HepG2 (cell line): ENCODE data around the gene B4GALT1. TPM values are rescaled to one million over a fixed set of nuclear protein-coding genes. Genes with fewer than 3 reads are reported as not detected.

Experiments used
- ATAC-seq: fragments of 200-7000 bp; cut with Tn5 transposase; 3 replicates; pipeline ENCODE4 v1.9.1; 2020; ENCODE audit warnings: mild to moderate bottlenecking, moderate library complexity
- BruUV-seq: library from RNA; stranded (reverse); fragments of 400-500 nt; replicated peaks from 2 replicates; lab custom pipeline; 2021; lab: Mats Ljungman, UMichigan
- CTCF ChIA-PET: fragments of 300-600 bp; formaldehyde crosslinking; extraction: SDS; loops from one replicate; lab custom pipeline; 2021; ENCODE audit warnings: low total read pairs, inconsistent platforms, low intra/inter-chr PET ratio; lab: Yijun Ruan, JAX
- POLR2A ChIA-PET: fragments of 350-600 bp; sonication (Branson Sonifier 250); formaldehyde crosslinking; loops from one replicate; lab custom pipeline; 2020; ENCODE audit warnings: antibody characterized with exemption, inconsistent platforms; lab: Yijun Ruan, JAX
- DNase-seq: peaks from one replicate; pipeline ENCODE4 v3.0.0-alpha.2; 2015; ENCODE audit warnings: low spot score
- FAIRE-seq: peaks from 3 replicates; lab custom pipeline; 2011; peaks lifted over from hg19 to GRCh38; lab: Jason Lieb, UNC
- H2AFZ ChIP-seq: one replicate; pipeline ENCODE4 v1.6.1; 2011; ENCODE audit warnings: low read length, inconsistent platforms
- H3K27ac ChIP-seq: fragments of 300-600 bp; 3 replicates; pipeline ENCODE4 v1.8.0; 2011; ENCODE audit warnings: mixed run types, mild to moderate bottlenecking, mixed read lengths, low read length, inconsistent platforms; ENCODE audit not compliant: insufficient read depth; ENCODE audit errors: extremely low read length
- H3K27me3 ChIP-seq, 2 experiments: fragments of 200-600 bp in 1 of 2; 2 replicates in 1 of 2; 3 replicates in 1 of 2; pipeline versions ENCODE4 v1.6.0 to v1.8.0; 2011; ENCODE audit warnings: low read length in 2 of 2, mild to moderate bottlenecking in 2 of 2, moderate library complexity in 2 of 2, inconsistent platforms in 1 of 2; ENCODE audit not compliant: insufficient read depth in 2 of 2, control insufficient read depth in 1 of 2
- H3K36me3 ChIP-seq, 2 experiments: fragments of 200-600 bp in 1 of 2; replicated peaks in 1 of 2; 2 replicates in 1 of 2; 3 replicates in 1 of 2; pipeline versions ENCODE4 v1.5.1 to v1.8.0; 2011; ENCODE audit warnings: low read length in 2 of 2, inconsistent platforms in 1 of 2; ENCODE audit not compliant: insufficient read depth in 2 of 2, control insufficient read depth in 1 of 2
- H3K4me1 ChIP-seq: 2 replicates; pipeline ENCODE4 v1.5.1; 2012; ENCODE audit warnings: low read length, inconsistent platforms; ENCODE audit not compliant: insufficient read depth
- H3K4me2 ChIP-seq: 2 replicates; pipeline ENCODE4 v1.6.0; 2011; ENCODE audit warnings: low read depth, low read length, inconsistent platforms
- H3K4me3 ChIP-seq, 3 experiments: fragments of 200-600 bp in 1 of 3; sonication (generic), shearing (Covaris generic) in 1 of 3; replicated peaks in 1 of 3; 2 replicates each; pipeline ENCODE4 v1.5.1; 2011 to 2016; ENCODE audit warnings: low read length in 3 of 3, inconsistent platforms in 2 of 3, low read depth in 2 of 3, mild to moderate bottlenecking in 2 of 3, control low read depth in 1 of 3, mixed read lengths in 1 of 3; ENCODE audit not compliant: insufficient read depth in 1 of 3
- H3K79me2 ChIP-seq: one replicate; pipeline ENCODE4 v1.6.1; 2011; ENCODE audit warnings: low read length, inconsistent platforms; ENCODE audit not compliant: insufficient read depth
- H3K9ac ChIP-seq: 2 replicates; pipeline ENCODE4 v1.6.0; 2011; ENCODE audit warnings: mild to moderate bottlenecking, low read depth, low read length, inconsistent platforms; ENCODE audit not compliant: insufficient read depth
- H3K9me3 ChIP-seq: 2 replicates; pipeline ENCODE4 v1.5.1; 2012; ENCODE audit warnings: mild to moderate bottlenecking, low read length
- H4K20me1 ChIP-seq: 2 replicates; pipeline ENCODE4 v1.6.0; 2011; ENCODE audit warnings: inconsistent platforms, mild to moderate bottlenecking, low read length, moderate library complexity; ENCODE audit not compliant: insufficient read depth
- KAT8 ChIP-seq: IDR thresholded peaks from 2 replicates; pipeline ENCODE4 v1.6.1; 2016; ENCODE audit warnings: missing genetic modification reagents, missing compliant biosample characterization
- SIN3A ChIP-seq: IDR thresholded peaks from 2 replicates; pipeline ENCODE4 v1.6.1; 2011; ENCODE audit warnings: low read depth, mild to moderate bottlenecking, control low read depth, low read length, borderline replicate concordance
- SIX1 ChIP-seq: sonication (generic); formaldehyde crosslinking; IDR thresholded peaks from 2 replicates; pipeline ENCODE4 v1.4.0; 2020; ENCODE audit warnings: missing genetic modification reagents, borderline replicate concordance
- SOX6 ChIP-seq, 2 experiments: fragments of 450-650 bp in 1 of 2; sonication (generic) in 1 of 2; formaldehyde crosslinking in 1 of 2; IDR thresholded peaks; 2 replicates each; pipeline versions ENCODE4 v1.4.0 to v1.6.1; 2017 to 2020; ENCODE audit warnings: antibody characterized with exemption in 1 of 2, mild to moderate bottlenecking in 1 of 2, missing genetic modification reagents in 1 of 2
- THAP11 ChIP-seq: IDR thresholded peaks from 2 replicates; pipeline ENCODE4 v1.6.1; 2016; ENCODE audit warnings: missing biosample characterization, missing genetic modification reagents
- ZNF558 ChIP-seq: sonication (generic); formaldehyde crosslinking; IDR thresholded peaks from 2 replicates; pipeline ENCODE4 v1.9.0; 2022; ENCODE audit warnings: mild to moderate bottlenecking, missing genetic modification reagents, borderline replicate concordance
- ZNF644 ChIP-seq: IDR thresholded peaks from 2 replicates; pipeline ENCODE4 v1.6.1; 2016; ENCODE audit warnings: low read depth
- WGBS: methylation state at CpG from one replicate; pipeline ENCODE4 v1.1.6; 2017; ENCODE audit warnings: low lambda C conversion rate; 5-methylcytosine and 5-hydroxymethylcytosine counted together
- in situ Hi-C: cut with HindIII; loops from 2 replicates; pipeline ENCODE4 v1.10.0; 2017; ENCODE audit warnings: low pct_unique_long_range_greater_than_20kb; ENCODE audit not compliant: extremely low pct_ligation_motif_present
- intact Hi-C: fragments of 100-400 bp; cut with micrococcal nuclease; formaldehyde crosslinking; loops from one replicate; pipeline ENCODE4 v1.10.0; 2022; ENCODE audit not compliant: unreplicated experiment
- polyA plus RNA-seq, 8 experiments: library from polyadenylated mRNA; depleted of rRNA in 3 of 8; stranded (reverse) in 7 of 8; unstranded in 1 of 8; fragments of >200 nt; fragmentation: Illumina TruSeq in 4 of 8; extraction: Trizol in 4 of 8; gene quantifications; 2 replicates each; pipeline versions ENCODE4 v1.2.1 to v1.2.3, GENCODE V29; 2011 to 2016; ENCODE audit warnings: low read depth in 4 of 8, missing spikeins in 1 of 8, mixed read lengths in 1 of 8; ENCODE audit not compliant: insufficient read depth in 1 of 8
- total RNA-seq, 5 experiments: library from RNA; depleted of rRNA; stranded (reverse); fragments of >200 nt; fragmentation: Illumina TruSeq; extraction: Trizol; gene quantifications; 2 replicates each; pipeline ENCODE4 v1.2.3, GENCODE V29; 2016; ENCODE audit warnings: low read depth in 1 of 5
- TF ChIP-seq, protein P1 (sequence below): sonication (generic); formaldehyde crosslinking; IDR thresholded peaks from 2 replicates; pipeline ENCODE4 v1.9.0; 2021; ENCODE audit warnings: missing genetic modification reagents, mild to moderate bottlenecking, borderline replicate concordance
- TF ChIP-seq, protein P2 (sequence below): sonication (generic); formaldehyde crosslinking; IDR thresholded peaks from 2 replicates; pipeline ENCODE4 v1.4.0; 2020; ENCODE audit warnings: missing genetic modification reagents
- TF ChIP-seq, protein P3 (sequence below): sonication (generic); formaldehyde crosslinking; IDR thresholded peaks from 2 replicates; pipeline ENCODE4 v1.4.0; 2020; ENCODE audit warnings: missing genetic modification reagents, borderline replicate concordance
- TF ChIP-seq, protein P4 (sequence below): sonication (generic); formaldehyde crosslinking; IDR thresholded peaks from 2 replicates; pipeline ENCODE4 v1.4.0; 2020; ENCODE audit warnings: missing genetic modification reagents

B4GALT1 gene
- total and polyA plus RNA-seq, 2 of the 13 experiments (the other 11 are each of a cell fraction or from before 2014, with no cell fraction given): 15.7 to 33.5 TPM

DNA sequence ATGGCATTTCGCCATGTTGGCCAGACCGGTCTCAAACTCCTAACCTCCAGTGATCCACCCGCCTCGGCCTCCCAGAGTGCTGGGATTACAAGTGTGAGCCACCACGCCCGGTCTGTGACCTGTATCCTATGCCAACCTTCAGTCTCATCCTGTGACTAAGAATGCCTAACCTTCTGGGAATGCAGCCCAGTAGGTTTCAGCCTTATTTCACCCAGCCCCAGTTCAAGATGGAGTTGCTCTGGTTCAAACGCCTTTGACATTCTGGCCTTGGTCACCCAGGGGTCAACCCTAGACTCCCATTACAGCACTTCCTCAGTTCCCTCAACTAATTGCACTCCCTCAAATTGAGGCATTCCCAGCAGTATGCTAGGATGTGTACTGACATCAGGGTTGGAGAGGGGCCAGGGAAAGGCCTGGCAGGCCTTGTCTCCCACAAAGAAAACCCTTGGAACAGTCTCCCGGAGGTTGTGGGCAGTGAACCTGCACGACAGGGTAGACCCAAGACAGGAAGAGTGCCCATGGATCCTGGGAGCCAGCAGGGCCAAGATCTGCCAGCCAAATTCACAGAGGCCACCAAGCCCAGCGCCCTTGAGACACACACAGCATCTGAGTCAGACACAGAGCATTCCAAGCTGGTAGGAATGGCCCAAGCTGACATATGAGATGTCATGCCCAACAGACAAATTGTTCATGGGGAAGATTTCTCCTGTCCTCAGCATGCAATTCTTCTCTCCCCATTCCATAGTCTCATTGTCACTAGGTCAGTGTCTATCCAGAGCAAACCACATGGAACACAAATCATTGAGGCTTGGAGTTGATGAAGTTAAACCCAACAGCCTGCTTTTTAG is 65.8 kb downstream of the B4GALT1 start (continued):
- TF ChIP-seq SIX1 (CRISPR knock-in tag) (no peak), SOX6 (IDR thresholded peaks at IDR 0.05) (no peak), SOX6 (CRISPR knock-in tag; IDR thresholded peaks at IDR 0.05) (no peak)
- TF ChIP-seq, protein P1, sequence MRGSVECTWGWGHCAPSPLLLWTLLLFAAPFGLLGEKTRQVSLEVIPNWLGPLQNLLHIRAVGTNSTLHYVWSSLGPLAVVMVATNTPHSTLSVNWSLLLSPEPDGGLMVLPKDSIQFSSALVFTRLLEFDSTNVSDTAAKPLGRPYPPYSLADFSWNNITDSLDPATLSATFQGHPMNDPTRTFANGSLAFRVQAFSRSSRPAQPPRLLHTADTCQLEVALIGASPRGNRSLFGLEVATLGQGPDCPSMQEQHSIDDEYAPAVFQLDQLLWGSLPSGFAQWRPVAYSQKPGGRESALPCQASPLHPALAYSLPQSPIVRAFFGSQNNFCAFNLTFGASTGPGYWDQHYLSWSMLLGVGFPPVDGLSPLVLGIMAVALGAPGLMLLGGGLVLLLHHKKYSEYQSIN (CRISPR knock-in tag): no peak
- TF ChIP-seq, protein P2, sequence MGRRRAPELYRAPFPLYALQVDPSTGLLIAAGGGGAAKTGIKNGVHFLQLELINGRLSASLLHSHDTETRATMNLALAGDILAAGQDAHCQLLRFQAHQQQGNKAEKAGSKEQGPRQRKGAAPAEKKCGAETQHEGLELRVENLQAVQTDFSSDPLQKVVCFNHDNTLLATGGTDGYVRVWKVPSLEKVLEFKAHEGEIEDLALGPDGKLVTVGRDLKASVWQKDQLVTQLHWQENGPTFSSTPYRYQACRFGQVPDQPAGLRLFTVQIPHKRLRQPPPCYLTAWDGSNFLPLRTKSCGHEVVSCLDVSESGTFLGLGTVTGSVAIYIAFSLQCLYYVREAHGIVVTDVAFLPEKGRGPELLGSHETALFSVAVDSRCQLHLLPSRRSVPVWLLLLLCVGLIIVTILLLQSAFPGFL (CRISPR knock-in tag): no peak

DNA sequence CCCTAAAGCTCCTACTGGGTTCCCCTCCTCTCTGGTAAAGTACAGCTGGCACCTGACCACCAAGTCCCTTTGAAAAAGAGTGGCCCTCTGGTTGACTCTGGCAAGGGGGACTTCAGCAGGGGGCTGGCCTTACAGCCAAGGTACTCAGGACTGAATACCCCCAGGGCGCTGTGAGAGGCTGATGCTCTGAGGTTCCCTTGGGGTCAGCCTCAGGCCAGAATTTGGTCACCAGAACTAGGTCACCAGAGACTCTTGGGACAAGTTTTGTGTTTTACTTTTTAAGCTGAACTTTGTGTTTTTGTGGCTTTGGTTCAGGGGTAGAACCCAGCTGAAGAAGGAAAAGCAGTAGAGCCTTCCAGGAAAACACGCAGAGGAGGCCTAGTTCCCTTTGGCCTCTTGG is 67.4 kb downstream of the B4GALT1 start:
- peaks cover 15% of the 10 kb centered on the region; the same call in 1 of the 2 replicates for H3K4me1 ChIP-seq

More for the DNA sequence above, 67.4 kb downstream of the B4GALT1 start:
- DNase-seq (no peak), ATAC-seq (no peak)
- ChIA-PET POLR2A (no interaction called here), CTCF (no interaction called here)
- Histone ChIP-seq H3K79me2 (no peaks in the 10 kb centered on the region), H3K9me3 (no peaks in the 10 kb centered on the region), H3K27ac (no peak overlapping the region), H3K4me2 (no peak overlapping the region), H3K4me3 (no peak overlapping the region), H3K27me3 (peaks cover 0 to 2% of the 10 kb centered on the region in 2 experiments; a peak in 2 of 5 replicates), H3K9ac (no peak overlapping the region)
- intact Hi-C loops: loop anchor here (5.0 kb wide), 1 partner anchor 78 kb away; no protein-coding TSS in a partner anchor
- BruUV-seq: no TSS peak
- in situ Hi-C loops: no loop called here
- no peak for TF ChIP-seq KAT8 (CRISPR knock-in tag)
- no peak for TF ChIP-seq ZNF558 (CRISPR knock-in tag)
- no peak for TF ChIP-seq THAP11 (CRISPR knock-in tag)
- TF ChIP-seq SIN3A: no peak
- no peak for TF ChIP-seq ZNF644 (CRISPR knock-in tag)
- TF ChIP-seq, protein P3, sequence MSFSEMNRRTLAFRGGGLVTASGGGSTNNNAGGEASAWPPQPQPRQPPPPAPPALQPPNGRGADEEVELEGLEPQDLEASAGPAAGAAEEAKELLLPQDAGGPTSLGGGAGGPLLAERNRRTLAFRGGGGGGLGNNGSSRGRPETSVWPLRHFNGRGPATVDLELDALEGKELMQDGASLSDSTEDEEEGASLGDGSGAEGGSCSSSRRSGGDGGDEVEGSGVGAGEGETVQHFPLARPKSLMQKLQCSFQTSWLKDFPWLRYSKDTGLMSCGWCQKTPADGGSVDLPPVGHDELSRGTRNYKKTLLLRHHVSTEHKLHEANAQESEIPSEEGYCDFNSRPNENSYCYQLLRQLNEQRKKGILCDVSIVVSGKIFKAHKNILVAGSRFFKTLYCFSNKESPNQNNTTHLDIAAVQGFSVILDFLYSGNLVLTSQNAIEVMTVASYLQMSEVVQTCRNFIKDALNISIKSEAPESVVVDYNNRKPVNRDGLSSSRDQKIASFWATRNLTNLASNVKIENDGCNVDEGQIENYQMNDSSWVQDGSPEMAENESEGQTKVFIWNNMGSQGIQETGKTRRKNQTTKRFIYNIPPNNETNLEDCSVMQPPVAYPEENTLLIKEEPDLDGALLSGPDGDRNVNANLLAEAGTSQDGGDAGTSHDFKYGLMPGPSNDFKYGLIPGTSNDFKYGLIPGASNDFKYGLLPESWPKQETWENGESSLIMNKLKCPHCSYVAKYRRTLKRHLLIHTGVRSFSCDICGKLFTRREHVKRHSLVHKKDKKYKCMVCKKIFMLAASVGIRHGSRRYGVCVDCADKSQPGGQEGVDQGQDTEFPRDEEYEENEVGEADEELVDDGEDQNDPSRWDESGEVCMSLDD (CRISPR knock-in tag): no peak
- TF ChIP-seq, protein P4, sequence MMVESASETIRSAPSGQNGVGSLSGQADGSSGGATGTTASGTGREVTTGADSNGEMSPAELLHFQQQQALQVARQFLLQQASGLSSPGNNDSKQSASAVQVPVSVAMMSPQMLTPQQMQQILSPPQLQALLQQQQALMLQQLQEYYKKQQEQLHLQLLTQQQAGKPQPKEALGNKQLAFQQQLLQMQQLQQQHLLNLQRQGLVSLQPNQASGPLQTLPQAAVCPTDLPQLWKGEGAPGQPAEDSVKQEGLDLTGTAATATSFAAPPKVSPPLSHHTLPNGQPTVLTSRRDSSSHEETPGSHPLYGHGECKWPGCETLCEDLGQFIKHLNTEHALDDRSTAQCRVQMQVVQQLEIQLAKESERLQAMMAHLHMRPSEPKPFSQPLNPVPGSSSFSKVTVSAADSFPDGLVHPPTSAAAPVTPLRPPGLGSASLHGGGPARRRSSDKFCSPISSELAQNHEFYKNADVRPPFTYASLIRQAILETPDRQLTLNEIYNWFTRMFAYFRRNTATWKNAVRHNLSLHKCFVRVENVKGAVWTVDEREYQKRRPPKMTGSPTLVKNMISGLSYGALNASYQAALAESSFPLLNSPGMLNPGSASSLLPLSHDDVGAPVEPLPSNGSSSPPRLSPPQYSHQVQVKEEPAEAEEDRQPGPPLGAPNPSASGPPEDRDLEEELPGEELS (CRISPR knock-in tag): no peak
- TF ChIP-seq, all 625 proteins: peak for 0
- no peaks in the 10 kb centered on the region for H4K20me1 ChIP-seq
- H3K36me3 ChIP-seq: no peaks in the 10 kb centered on the region
- 64% methylated on average over 1 of the region's 2 CpGs for WGBS
- no peak overlapping the region for H2AFZ ChIP-seq
- no peak for FAIRE-seq
